ENCODE measurements around the gene SLC41A2.

The SLC41A2 gene

GRCh38 chr12:104933128-104933527 is 25.0 kb downstream of the SLC41A2 start:
- Histone ChIP-seq H3K4me3 (ENCODE audit: low read length, poor library complexity, severe bottlenecking) (no peak overlapping the region), H3K9me2 (replicated peaks; ENCODE audit: low read depth, low read length) (no peaks in the 10 kb centered on the region), H3F3A (ENCODE audit: low read depth) (no peaks in the 10 kb centered on the region), H2AFZ (ENCODE audit: low read length) (no peak overlapping the region), H3K4me1 (ENCODE audit: insufficient read depth, low read length, poor library complexity, severe bottlenecking) (no peaks in the 10 kb centered on the region), H3K36me3 (ENCODE audit: insufficient read depth, low read length) (no peaks in the 10 kb centered on the region), H3K79me2 (ENCODE audit: insufficient read depth, low read length) (no peaks in the 10 kb centered on the region), H3K4me2 (ENCODE audit: low read depth, low read length, poor library complexity, severe bottlenecking) (no peak overlapping the region), H3K27me3 (ENCODE audit: insufficient read depth, low read length, poor library complexity, severe bottlenecking) (no peaks in the 10 kb centered on the region), H4K20me1 (ENCODE audit: insufficient read depth, low read length, poor library complexity, severe bottlenecking) (no peaks in the 10 kb centered on the region), H3K9me3 (ENCODE audit: insufficient read depth, low read depth, low read length) (no peaks in the 10 kb centered on the region), H3K9ac (ENCODE audit: low read depth, low read length, poor library complexity, severe bottlenecking) (no peak overlapping the region)
- TF ChIP-seq EZH2phosphoT487 (IDR thresholded peaks at IDR 0.05; ENCODE audit: borderline replicate concordance) = no peak
- TF ChIP-seq, protein P1, sequence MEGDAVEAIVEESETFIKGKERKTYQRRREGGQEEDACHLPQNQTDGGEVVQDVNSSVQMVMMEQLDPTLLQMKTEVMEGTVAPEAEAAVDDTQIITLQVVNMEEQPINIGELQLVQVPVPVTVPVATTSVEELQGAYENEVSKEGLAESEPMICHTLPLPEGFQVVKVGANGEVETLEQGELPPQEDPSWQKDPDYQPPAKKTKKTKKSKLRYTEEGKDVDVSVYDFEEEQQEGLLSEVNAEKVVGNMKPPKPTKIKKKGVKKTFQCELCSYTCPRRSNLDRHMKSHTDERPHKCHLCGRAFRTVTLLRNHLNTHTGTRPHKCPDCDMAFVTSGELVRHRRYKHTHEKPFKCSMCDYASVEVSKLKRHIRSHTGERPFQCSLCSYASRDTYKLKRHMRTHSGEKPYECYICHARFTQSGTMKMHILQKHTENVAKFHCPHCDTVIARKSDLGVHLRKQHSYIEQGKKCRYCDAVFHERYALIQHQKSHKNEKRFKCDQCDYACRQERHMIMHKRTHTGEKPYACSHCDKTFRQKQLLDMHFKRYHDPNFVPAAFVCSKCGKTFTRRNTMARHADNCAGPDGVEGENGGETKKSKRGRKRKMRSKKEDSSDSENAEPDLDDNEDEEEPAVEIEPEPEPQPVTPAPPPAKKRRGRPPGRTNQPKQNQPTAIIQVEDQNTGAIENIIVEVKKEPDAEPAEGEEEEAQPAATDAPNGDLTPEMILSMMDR (conservative IDR thresholded peaks at IDR 0.05; ENCODE audit: low read length) = no peak

- H3K9me2 ChIP-seq (replicated peaks; ENCODE audit: low read depth, low read length) = no peaks in the 10 kb centered on the region
- TF ChIP-seq, protein P1 (conservative IDR thresholded peaks at IDR 0.05; ENCODE audit: low read length) = no peak
- no peak for TF ChIP-seq EZH2phosphoT487 (IDR thresholded peaks at IDR 0.05; ENCODE audit: borderline replicate concordance)
- no peak overlapping the region for H3K4me3 ChIP-seq (ENCODE audit: low read length, poor library complexity, severe bottlenecking)
- H3K9ac ChIP-seq (ENCODE audit: low read depth, low read length, poor library complexity, severe bottlenecking) = no peak overlapping the region
- H3K9me3 ChIP-seq (ENCODE audit: insufficient read depth, low read depth, low read length) = no peaks in the 10 kb centered on the region
- H3K79me2 ChIP-seq (ENCODE audit: insufficient read depth, low read length) = no peaks in the 10 kb centered on the region
- H3K4me2 ChIP-seq (ENCODE audit: low read depth, low read length, poor library complexity, severe bottlenecking) = no peak overlapping the region
- no peaks in the 10 kb centered on the region for H3F3A ChIP-seq (ENCODE audit: low read depth)
- no peaks in the 10 kb centered on the region for H3K4me1 ChIP-seq (ENCODE audit: insufficient read depth, low read length, poor library complexity, severe bottlenecking)
- no peaks in the 10 kb centered on the region for H4K20me1 ChIP-seq (ENCODE audit: insufficient read depth, low read length, poor library complexity, severe bottlenecking)
- H3K27me3 ChIP-seq (ENCODE audit: insufficient read depth, low read length, poor library complexity, severe bottlenecking) = no peaks in the 10 kb centered on the region
- H2AFZ ChIP-seq (ENCODE audit: low read length) = no peak overlapping the region
- H3K36me3 ChIP-seq (ENCODE audit: insufficient read depth, low read length) = no peaks in the 10 kb centered on the region
These were observed 27.4 kb downstream of the SLC41A2 start for GRCh38 chr12:104930388-104931326.

DNA sequence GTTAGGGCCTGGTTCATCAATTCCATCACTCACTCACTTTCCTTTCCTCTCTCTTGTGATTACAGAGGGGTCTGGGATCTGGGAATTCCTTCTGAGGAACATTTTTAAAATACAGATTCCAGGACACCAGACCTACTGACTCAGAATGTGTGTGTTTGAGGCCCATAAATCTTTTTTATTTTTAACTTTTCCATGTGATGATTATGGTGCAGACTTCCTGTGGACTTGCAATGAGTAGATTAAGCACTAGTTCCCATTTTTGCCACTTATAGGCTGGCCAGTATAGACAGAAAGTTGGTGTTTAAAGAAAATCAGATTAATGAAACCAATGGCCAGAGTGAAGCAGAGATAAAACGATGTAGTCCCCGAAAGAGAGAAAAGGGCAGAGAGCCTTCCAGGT is 28.1 kb downstream of the SLC41A2 start:
- H3K36me3 ChIP-seq (ENCODE audit: insufficient read depth, low read length) = no peaks in the 10 kb centered on the region
- no peaks in the 10 kb centered on the region for H3K9me3 ChIP-seq (ENCODE audit: insufficient read depth, low read depth, low read length)
- no peaks in the 10 kb centered on the region for H4K20me1 ChIP-seq (ENCODE audit: insufficient read depth, low read length, poor library complexity, severe bottlenecking)
- H2AFZ ChIP-seq (ENCODE audit: low read length) = no peak overlapping the region
- H3F3A ChIP-seq (ENCODE audit: low read depth) = no peaks in the 10 kb centered on the region
- H3K27me3 ChIP-seq (ENCODE audit: insufficient read depth, low read length, poor library complexity, severe bottlenecking) = no peaks in the 10 kb centered on the region
- H3K9me2 ChIP-seq (replicated peaks; ENCODE audit: low read depth, low read length) = no peaks in the 10 kb centered on the region
- no peaks in the 10 kb centered on the region for H3K4me1 ChIP-seq (ENCODE audit: insufficient read depth, low read length, poor library complexity, severe bottlenecking)
- no peak overlapping the region for H3K4me3 ChIP-seq (ENCODE audit: low read length, poor library complexity, severe bottlenecking)
- H3K4me2 ChIP-seq (ENCODE audit: low read depth, low read length, poor library complexity, severe bottlenecking) = no peak overlapping the region
- no peaks in the 10 kb centered on the region for H3K79me2 ChIP-seq (ENCODE audit: insufficient read depth, low read length)
- TF ChIP-seq, protein P1 (conservative IDR thresholded peaks at IDR 0.05; ENCODE audit: low read length) = no peak
- no peak for TF ChIP-seq EZH2phosphoT487 (IDR thresholded peaks at IDR 0.05; ENCODE audit: borderline replicate concordance)
- H3K9ac ChIP-seq (ENCODE audit: low read depth, low read length, poor library complexity, severe bottlenecking) = no peak overlapping the region
